GM18508 (cell line): ENCODE measurements around the gene LRFN2.

Experiments
- ATAC-seq: cut with Tn5 transposase; IDR thresholded peaks from one replicate; pipeline ENCODE4 v1.9.1; 2021; ENCODE audit warnings: moderate number of reproducible peaks; ENCODE audit not compliant: insufficient read depth, unreplicated experiment

Gene LRFN2

GRCh38 chr6:40485300-40485699, 101.9 kb downstream of the LRFN2 start:
- ATAC-seq: no peak

GRCh38 chr6:40484066-40484465, 103.1 kb downstream of the LRFN2 start:
- no peak for ATAC-seq

GRCh38 chr6:40482532-40482931, 104.6 kb downstream of the LRFN2 start:
- ATAC-seq: no peak

- ATAC-seq: no peak
Observed at GRCh38 chr6:40480678-40481077, 106.5 kb downstream of the LRFN2 start.

- ATAC-seq: no peak
Observed at GRCh38 chr6:40479706-40480105, 107.5 kb downstream of the LRFN2 start.

GRCh38 chr6:40477246-40478126, 109.7 kb downstream of the LRFN2 start:
- no peak for ATAC-seq

GRCh38 chr6:40476673-40477072, 110.5 kb downstream of the LRFN2 start:
- ATAC-seq: no peak

DNA sequence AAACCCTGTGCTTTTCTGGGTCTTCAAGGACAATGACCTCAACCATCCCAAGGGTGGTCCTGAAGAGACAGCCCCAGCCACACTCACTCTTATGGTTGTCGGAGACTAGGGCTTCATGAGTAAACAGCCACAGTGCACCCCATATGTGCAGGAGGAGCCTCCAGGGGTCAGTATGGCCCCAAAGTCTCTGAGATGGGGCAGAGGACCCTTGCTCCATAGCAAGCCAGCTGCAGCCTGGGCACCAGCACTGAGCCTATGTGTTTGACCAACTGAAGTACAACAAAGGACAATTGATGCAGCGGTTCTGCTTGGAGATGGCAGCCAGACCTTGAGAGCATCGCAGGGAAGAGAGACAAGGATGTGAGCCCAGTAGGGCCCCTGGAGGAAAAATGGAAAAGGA, 112.2 kb downstream of the LRFN2 start:
- no peak for ATAC-seq

DNA sequence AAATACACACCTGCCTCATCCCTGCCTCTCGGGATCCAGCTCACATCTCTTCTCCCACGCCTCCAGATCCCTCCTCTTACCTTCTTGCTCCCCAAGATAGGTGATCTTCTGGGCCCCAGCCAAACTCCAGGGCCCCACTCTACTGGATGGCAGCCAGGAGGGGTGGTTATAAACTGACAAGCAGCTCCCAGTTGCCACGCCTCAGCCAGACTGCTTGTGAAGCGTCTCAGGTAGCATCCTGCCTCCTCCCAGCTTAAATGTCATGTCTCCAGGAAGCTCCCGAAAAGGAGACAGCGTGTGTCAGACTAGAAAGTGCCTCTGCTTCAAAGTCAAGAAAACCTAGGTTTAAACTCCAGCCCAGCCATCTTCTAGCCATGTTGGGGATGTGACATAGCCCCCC, 114.1 kb downstream of the LRFN2 start:
- no peak for ATAC-seq

DNA sequence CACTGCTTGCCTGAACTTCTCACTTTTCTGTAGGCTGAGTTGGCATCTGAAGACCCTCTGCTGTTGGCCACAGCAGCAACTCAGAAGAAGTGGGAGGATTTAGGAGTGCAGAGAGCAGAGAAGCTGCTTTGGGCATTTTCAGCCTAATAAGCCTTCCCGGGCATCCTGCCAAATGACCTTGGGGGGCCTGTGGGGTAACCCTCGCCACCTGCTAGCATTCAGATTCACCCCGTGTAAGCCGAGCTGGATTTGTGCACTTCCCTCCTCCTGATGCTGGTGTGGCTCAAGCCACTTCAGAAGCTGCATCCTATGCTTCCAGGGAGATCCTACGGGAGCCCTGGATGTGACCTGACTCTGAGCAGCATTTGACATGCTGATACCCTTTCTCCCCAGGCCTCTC, 114.8 kb downstream of the LRFN2 start:
- ATAC-seq: no peak

GRCh38 chr6:40471243-40471642, 115.9 kb downstream of the LRFN2 start:
- no peak for ATAC-seq

DNA sequence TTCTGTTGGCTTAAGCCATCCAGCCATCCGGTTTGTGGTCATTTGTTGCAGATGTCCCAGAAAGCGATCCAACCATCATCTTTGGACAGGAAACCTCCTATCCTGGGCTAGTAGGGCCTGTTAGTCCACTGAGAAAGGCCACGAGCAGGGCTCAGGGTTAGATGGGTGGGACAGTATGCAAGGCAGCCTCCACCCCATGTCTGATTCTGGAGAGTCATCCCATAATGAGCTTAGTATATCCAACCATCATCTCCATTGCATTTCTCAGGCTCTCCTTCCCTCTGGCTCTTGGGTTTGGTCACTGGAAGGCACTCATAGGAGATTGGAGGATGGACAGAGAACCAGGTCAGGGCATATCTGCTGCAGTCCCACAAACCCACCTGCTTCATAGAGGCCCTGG, 117.8 kb downstream of the LRFN2 start:
- ATAC-seq: no peak

GRCh38 chr6:40466986-40467539, 120.1 kb downstream of the LRFN2 start:
- no peak for ATAC-seq

GRCh38 chr6:40461643-40462042, 125.5 kb downstream of the LRFN2 start:
- ATAC-seq: no peak

GRCh38 chr6:40460380-40460779, 126.8 kb downstream of the LRFN2 start:
- no peak for ATAC-seq

DNA sequence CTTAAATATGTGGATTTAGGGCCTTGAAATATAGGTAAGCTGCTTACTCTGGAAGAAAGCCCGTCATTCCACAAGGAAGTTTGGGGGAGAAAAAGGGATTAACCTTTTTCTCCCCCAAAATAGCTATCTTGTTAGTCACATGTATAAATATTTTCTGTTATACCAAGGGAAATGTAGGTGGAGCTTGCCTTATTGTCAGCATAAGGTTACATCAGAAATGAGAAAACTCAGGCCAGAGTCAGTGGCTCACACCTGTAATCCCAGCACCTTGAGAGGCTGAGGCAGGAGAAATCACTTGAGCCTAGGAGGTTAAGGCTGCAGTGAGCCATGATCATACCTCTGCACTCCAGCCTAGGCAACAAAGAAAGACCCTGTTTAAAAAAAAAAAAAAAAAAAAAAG, 129.9 kb downstream of the LRFN2 start:
- ATAC-seq: no peak

DNA sequence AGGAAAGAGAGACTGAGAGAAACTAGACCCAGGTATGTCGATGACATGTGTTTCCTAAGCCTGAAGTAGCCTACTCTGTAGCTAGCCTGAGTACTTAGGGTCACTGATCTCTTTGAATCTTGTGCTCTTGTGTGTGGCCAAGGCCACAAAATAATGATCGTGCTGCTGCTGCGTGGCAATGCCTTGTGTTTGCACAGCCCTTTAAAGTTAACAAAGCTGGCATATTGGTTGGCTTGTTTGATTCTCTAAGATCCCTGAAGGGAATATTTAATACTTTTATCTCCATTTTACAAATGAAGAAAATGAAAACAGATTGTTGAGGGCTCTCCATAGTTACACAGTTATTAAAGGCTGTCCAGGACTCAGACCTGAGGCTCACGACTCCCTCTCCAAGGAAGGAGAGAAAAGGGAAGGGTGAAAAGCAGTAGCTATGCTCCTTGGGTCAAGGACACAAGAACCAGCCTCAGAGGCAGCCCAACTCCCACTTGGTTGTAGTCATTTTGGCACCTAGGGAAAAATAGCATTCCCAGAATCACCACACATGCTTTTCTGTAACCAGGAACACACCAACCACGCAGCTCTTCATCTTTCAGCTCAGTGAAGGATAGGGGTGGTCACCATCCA, 130.7 kb downstream of the LRFN2 start:
- ATAC-seq: no peak

DNA sequence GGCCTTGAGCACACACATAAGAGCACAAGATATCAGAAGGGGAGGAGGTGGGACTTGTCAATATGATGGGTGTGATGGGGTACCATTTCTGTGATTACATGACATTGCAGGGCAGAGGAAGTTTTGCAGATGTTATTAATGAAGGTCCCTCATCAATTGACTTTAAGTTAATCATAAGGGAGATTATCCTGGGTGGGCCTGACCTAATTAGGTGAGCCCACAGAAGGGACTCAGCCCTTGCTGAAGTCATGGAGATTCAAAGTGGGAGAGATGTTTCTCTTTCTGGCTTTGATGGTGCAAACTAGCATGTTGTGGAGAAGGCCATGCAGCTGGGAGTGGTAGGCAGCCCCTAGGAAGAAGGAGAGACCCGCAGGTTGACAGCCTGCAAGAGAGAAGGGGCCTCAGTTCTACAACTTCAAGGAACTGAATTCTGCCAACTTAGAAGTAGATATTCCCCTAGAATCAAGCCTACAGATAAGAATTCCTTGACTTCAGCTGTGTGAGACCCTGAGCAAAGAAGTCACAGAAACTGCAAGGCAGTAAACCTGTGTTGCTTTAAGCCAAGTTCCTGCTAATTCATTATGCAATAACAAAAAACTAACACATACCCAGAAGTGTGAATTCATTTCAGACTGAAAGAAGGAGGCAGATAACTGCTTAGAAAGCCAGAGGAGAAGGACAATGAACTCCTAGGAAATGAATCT, 131.3 kb downstream of the LRFN2 start:
- no peak for ATAC-seq

GRCh38 chr6:40450483-40450882, 136.7 kb downstream of the LRFN2 start:
- ATAC-seq: no peak

DNA sequence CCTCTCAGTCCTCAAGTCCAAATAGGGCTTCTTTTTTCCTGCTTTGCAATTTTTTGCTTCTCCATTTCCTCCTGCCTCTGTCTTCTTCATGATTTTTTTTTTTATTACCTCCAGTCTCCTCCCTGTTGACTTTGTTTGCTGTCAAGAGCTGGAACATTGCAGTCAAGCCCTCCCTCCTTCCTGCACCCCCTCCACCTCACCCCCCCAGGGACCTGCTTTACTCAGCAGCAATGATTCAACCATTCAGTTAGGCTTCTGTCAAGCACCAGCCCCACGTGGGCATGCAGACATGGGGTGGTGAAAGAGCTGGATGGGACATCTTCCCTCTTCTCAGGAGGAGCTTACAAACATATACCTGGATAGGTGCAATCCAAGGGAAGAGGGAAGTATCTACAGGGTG, 142.4 kb downstream of the LRFN2 start:
- no peak for ATAC-seq

GRCh38 chr6:40444312-40444711, 142.9 kb downstream of the LRFN2 start:
- ATAC-seq: no peak
